B cell (primary cell): ENCODE data around the gene TATDN2. TPM values are rescaled to one million over a fixed set of nuclear protein-coding genes. Genes with fewer than 3 reads are reported as not detected.

Experiments
- ATAC-seq: fragments of 200-7000 bp; cut with Tn5 transposase; one replicate; pipeline ENCODE4 v1.10.0; 2021; ENCODE audit warnings: low read depth, mild to moderate bottlenecking, moderate number of reproducible peaks, moderate library complexity
- CTCF ChIA-PET: fragments of 350-600 bp; sonication (Branson Sonifier 250); formaldehyde crosslinking; loops from one replicate; lab custom pipeline; 2021; ENCODE audit warnings: antibody characterized with exemption, inconsistent platforms; lab: Charles Lee
- POLR2A ChIA-PET: fragments of 350-600 bp; sonication (Branson Sonifier 250); formaldehyde crosslinking; loops from one replicate; lab custom pipeline; 2021; ENCODE audit warnings: antibody characterized with exemption; lab: Charles Lee
- DNase-seq: peaks from one replicate; pipeline ENCODE4 v3.0.0; 2013
- H2AFZ ChIP-seq: 2 replicates; pipeline ENCODE4 v1.6.1; 2012; ENCODE audit warnings: mild to moderate bottlenecking, low read depth, low read length; ENCODE audit not compliant: insufficient read depth, poor library complexity, severe bottlenecking
- H3K27ac ChIP-seq, 2 donors: 1 replicate in 1 of 2; 2 replicates in 1 of 2; pipeline ENCODE4 v1.5.1; 2012 to 2013; ENCODE audit warnings: low read length in 2 of 2, mild to moderate bottlenecking in 2 of 2, moderate library complexity in 1 of 2
- H3K27me3 ChIP-seq, 4 experiments: fragments of 200-600 bp in 1 of 4; sonication (generic) in 1 of 4; replicated peaks in 1 of 4; 1 replicate in 2 of 4; 2 replicates in 2 of 4; pipeline versions ENCODE4 v1.6.1 to v1.7.0; 2013 to 2016; ENCODE audit warnings: low read length in 3 of 4, mild to moderate bottlenecking in 2 of 4, mixed read lengths in 1 of 4, moderate library complexity in 1 of 4; ENCODE audit not compliant: insufficient read depth in 4 of 4, control insufficient read depth in 3 of 4; ENCODE audit errors: control extremely low read depth in 1 of 4
- H3K36me3 ChIP-seq, 2 experiments: replicated peaks in 1 of 2; 1 replicate in 1 of 2; 2 replicates in 1 of 2; pipeline versions ENCODE4 v1.6.1 to v1.7.1; 2013; ENCODE audit warnings: low read length in 1 of 2; ENCODE audit not compliant: insufficient read depth in 2 of 2, control insufficient read depth in 1 of 2; ENCODE audit errors: control extremely low read depth in 1 of 2, extremely low read depth in 1 of 2
- H3K4me1 ChIP-seq, 2 donors: fragments of 200-600 bp in 1 of 2; sonication (generic) in 1 of 2; 1 replicate in 1 of 2; 2 replicates in 1 of 2; pipeline versions ENCODE4 v1.5.1 to v1.6.1; 2013 to 2017; ENCODE audit warnings: low read length in 2 of 2; ENCODE audit not compliant: control insufficient read depth in 2 of 2, insufficient read depth in 2 of 2
- H3K4me2 ChIP-seq: replicated peaks from 2 replicates; pipeline ENCODE3; 2012; ENCODE audit warnings: mild to moderate bottlenecking, low read depth, low read length; ENCODE audit not compliant: poor library complexity, severe bottlenecking
- H3K4me3 ChIP-seq, 5 experiments: fragments of 200-600 bp in 1 of 5; sonication (generic) in 1 of 5; 1 replicate in 3 of 5; 2 replicates in 2 of 5; pipeline versions ENCODE4 v1.5.1 to v1.7.0; 2011 to 2016; ENCODE audit warnings: low read length in 4 of 5, mild to moderate bottlenecking in 4 of 5, low read depth in 2 of 5, control low read depth in 1 of 5, moderate library complexity in 1 of 5; ENCODE audit not compliant: insufficient read depth in 1 of 5; ENCODE audit errors: control extremely low read depth in 1 of 5, extremely low read depth in 1 of 5
- H3K79me2 ChIP-seq: fragments of 200-600 bp; sonication (generic); one replicate; pipeline ENCODE4 v1.6.0; 2016; ENCODE audit warnings: low read length; ENCODE audit not compliant: control insufficient read depth, insufficient read depth
- H3K9ac ChIP-seq: fragments of 200-600 bp; sonication (generic); 2 replicates; pipeline ENCODE4 v1.6.1; 2017; ENCODE audit warnings: mild to moderate bottlenecking, low read length, moderate library complexity
- H3K9me3 ChIP-seq, 3 donors: one replicate each; pipeline versions ENCODE4 v1.6.1 to v1.7.1; 2013; ENCODE audit warnings: low read length in 2 of 3; ENCODE audit not compliant: control insufficient read depth in 2 of 3, insufficient read depth in 1 of 3; ENCODE audit errors: control extremely low read depth in 1 of 3
- H4K20me1 ChIP-seq: 2 replicates; pipeline ENCODE4 v1.6.0; 2012; ENCODE audit warnings: mild to moderate bottlenecking, low read length; ENCODE audit not compliant: insufficient read depth, control insufficient read depth, poor library complexity, severe bottlenecking
- H3K27ac Mint-ChIP-seq: one replicate; pipeline ENCODE4 v1.8.0; 2021; ENCODE audit warnings: mixed read lengths
- H3K27me3 Mint-ChIP-seq: one replicate; pipeline ENCODE4 v1.8.0; 2021; ENCODE audit warnings: mixed read lengths
- H3K4me1 Mint-ChIP-seq: one replicate; pipeline ENCODE4 v1.8.0; 2021; ENCODE audit warnings: mixed read lengths
- H3K4me3 Mint-ChIP-seq: one replicate; pipeline ENCODE4 v1.8.0; 2021; ENCODE audit warnings: mixed read lengths
- H3K9me3 Mint-ChIP-seq: one replicate; pipeline ENCODE4 v1.8.0; 2022; ENCODE audit warnings: mixed read lengths; ENCODE audit not compliant: insufficient read depth
- EZH2 ChIP-seq: IDR thresholded peaks from 2 replicates; pipeline ENCODE4 v1.6.1; 2012; ENCODE audit warnings: borderline replicate concordance, low read depth, mild to moderate bottlenecking, moderate library complexity, low read length; ENCODE audit not compliant: insufficient read depth, poor library complexity, severe bottlenecking
- WGBS: methylation state at CpG from one replicate; pipeline ENCODE4 v1.1.5; 2013; ENCODE audit warnings: missing lambda C conversion rate; ENCODE audit not compliant: insufficient coverage; 5-methylcytosine and 5-hydroxymethylcytosine counted together
- intact Hi-C: fragments of 100-400 bp; cut with micrococcal nuclease; formaldehyde crosslinking; loops from one replicate; pipeline ENCODE4 v1.10.0; 2022
- polyA plus RNA-seq: library from polyadenylated mRNA; depleted of rRNA; stranded (reverse); fragments of >200 nt; gene quantifications from 2 replicates; pipeline ENCODE4 v1.2.3, GENCODE V29; 2012
- total RNA-seq, 2 donors: library from RNA; stranded (reverse); fragments of 120-200 nt in 1 of 2; gene quantifications; 1 replicate in 1 of 2; 2 replicates in 1 of 2; pipeline versions ENCODE4 v1.2.3 to v1.2.4, GENCODE V29; 2013 to 2022
- TF ChIP-seq, protein P1 (sequence below): fragments of 200-600 bp; IDR thresholded peaks from one replicate; pipeline ENCODE4 v1.8.0; 2022; ENCODE audit warnings: antibody characterized with exemption, mild to moderate bottlenecking

The TATDN2 gene
- total and polyA plus RNA-seq, 2 donors (not counting 1 experiment from before 2014, with no cell fraction given) = 24.7 to 62.9 TPM

DNA sequence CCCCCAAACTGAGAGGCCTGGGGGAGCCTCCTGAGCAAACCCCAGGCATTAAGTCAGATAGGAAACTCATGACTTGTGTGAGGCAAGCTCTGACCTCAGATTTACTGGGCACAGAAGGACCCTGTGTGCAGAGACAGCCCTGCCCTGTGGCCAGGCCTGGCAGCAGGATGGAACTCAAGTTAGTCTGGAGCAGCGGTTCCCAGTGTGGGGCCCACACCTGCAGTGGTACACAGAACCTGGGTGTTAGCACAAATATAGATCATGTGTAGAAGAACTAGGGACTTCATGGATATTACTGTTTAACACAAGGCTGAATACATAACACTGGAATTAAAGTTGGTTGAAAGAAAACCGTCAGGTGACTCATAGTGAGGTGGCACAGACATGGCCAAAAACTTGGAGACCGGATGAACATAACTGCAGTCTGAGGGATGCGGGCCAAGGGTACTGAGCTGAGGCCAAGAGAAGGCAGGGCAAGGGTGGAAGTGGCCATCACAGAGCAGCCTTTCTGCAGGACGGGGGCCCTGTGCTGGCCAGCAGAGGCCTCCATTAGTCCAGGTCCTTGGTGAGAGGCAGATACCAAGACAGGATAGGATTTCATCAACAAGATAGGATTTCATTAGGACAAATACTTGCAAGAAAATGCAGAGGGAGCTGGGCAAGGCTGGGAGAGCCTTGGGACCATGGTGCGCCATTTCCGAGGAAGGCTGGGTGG, 42.7 kb upstream of the TATDN2 start:
- Histone ChIP-seq H3K36me3 (peaks cover 0 to 28% of the 10 kb centered on the region in 2 experiments), H3K27me3 (no peaks in the 10 kb centered on the region), H4K20me1 (no peaks in the 10 kb centered on the region), H3K27ac (no peak overlapping the region), H3K4me1 (peaks cover 12 to 16% of the 10 kb centered on the region in 2 donors), H3K79me2 (peaks cover 20% of the 10 kb centered on the region), H3K9me3 (no peaks in the 10 kb centered on the region), H2AFZ (no peak overlapping the region), H3K9ac (no peak overlapping the region), H3K4me2 (no peak overlapping the region), H3K4me3 (no peak overlapping the region)
- ATAC-seq (no peak), DNase-seq (no peak)
- ChIA-PET POLR2A (interaction anchor here (0.7 kb wide), 1 partner anchor 64 kb away, joined by 9 read pairs; the partner anchor contains the start of gene VHL), CTCF (no interaction called here)
- TF ChIP-seq, protein P1, sequence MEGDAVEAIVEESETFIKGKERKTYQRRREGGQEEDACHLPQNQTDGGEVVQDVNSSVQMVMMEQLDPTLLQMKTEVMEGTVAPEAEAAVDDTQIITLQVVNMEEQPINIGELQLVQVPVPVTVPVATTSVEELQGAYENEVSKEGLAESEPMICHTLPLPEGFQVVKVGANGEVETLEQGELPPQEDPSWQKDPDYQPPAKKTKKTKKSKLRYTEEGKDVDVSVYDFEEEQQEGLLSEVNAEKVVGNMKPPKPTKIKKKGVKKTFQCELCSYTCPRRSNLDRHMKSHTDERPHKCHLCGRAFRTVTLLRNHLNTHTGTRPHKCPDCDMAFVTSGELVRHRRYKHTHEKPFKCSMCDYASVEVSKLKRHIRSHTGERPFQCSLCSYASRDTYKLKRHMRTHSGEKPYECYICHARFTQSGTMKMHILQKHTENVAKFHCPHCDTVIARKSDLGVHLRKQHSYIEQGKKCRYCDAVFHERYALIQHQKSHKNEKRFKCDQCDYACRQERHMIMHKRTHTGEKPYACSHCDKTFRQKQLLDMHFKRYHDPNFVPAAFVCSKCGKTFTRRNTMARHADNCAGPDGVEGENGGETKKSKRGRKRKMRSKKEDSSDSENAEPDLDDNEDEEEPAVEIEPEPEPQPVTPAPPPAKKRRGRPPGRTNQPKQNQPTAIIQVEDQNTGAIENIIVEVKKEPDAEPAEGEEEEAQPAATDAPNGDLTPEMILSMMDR = no peak
- TF ChIP-seq EZH2 = no peak
- WGBS = 99% methylated on average over 6 of the region's 7 CpGs
- H3K4me1 Mint-ChIP-seq = peaks cover 14% of the 10 kb centered on the region
- H3K27me3 Mint-ChIP-seq = no peaks in the 10 kb centered on the region
- no peaks in the 10 kb centered on the region for H3K9me3 Mint-ChIP-seq
- H3K4me3 Mint-ChIP-seq = no peak overlapping the region
- peak overlapping the region; percentile 17 for H3K27ac Mint-ChIP-seq
- intact Hi-C loops = no loop called here

DNA sequence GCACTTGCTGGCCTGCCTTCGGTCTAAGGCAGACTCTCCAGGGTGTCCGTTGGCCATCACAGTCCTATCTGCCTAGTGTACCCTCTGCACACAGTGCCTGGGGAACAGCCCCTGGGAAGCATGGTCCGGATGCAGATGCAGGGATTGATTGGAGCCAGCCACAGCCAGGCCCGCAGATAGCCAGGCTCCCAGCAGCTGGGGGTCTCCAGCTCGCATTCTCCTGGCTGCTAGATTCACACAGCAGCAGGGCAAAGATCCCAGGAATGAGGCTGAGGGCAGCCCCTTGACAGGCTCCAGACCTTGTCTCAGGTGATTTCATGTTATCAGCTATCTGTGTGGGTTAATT, 42.1 kb upstream of the TATDN2 start:
- peak overlapping the region; percentile 37 for H3K27ac Mint-ChIP-seq
- no peak for DNase-seq
- no peaks in the 10 kb centered on the region for H3K9me3 Mint-ChIP-seq
- intact Hi-C loops = no loop called here
- TF ChIP-seq, protein P1 = no peak
- TF ChIP-seq EZH2 = no peak
- POLR2A ChIA-PET = interaction anchor here (0.7 kb wide), 1 partner anchor 64 kb away, joined by 9 read pairs; the partner anchor contains the start of gene VHL
- Histone ChIP-seq H3K4me2 (no peak overlapping the region), H3K9me3 (no peaks in the 10 kb centered on the region), H4K20me1 (no peaks in the 10 kb centered on the region), H3K27me3 (no peaks in the 10 kb centered on the region), H3K9ac (no peak overlapping the region), H2AFZ (no peak overlapping the region), H3K27ac (no peak overlapping the region), H3K4me3 (no peak overlapping the region), H3K79me2 (peaks cover 20% of the 10 kb centered on the region), H3K4me1 (peaks cover 7 to 17% of the 10 kb centered on the region in 2 donors), H3K36me3 (peaks cover 0 to 25% of the 10 kb centered on the region in 2 experiments)
- no peaks in the 10 kb centered on the region for H3K27me3 Mint-ChIP-seq
- ATAC-seq = no peak
- 96% methylated on average over 5 of the region's 5 CpGs for WGBS
- H3K4me1 Mint-ChIP-seq = peaks cover 8% of the 10 kb centered on the region
- H3K4me3 Mint-ChIP-seq = no peak overlapping the region
- CTCF ChIA-PET = no interaction called here
